ENCODE results near the gene AGMO.

Gene AGMO

DNA sequence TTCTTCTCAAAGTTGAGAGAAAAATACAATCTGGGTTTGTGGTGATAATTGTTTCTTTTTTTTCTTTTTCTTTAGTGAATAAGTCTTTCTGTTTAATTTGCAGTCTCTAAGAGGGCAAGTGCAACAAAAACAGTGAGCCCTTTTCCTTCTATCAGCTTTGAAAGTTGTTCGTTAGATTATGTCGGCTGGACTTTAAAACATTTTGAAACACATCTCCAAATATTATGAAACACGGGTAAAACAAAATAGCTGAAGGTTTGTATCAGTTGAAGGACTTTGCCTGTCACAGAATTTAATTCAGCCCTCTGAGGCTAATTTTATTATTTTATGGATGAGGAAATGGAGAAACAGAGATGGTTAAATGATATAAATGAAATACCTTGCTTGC, 85.3 kb downstream of the AGMO start:
- no peak for DNase-seq (ENCODE audit: low spot score in 2 of 2)
- Mint-ChIP-seq H3K4me3 (no peak overlapping the region), H3K9me3 (peaks cover 6% of the 10 kb centered on the region), H3K27me3 (no peaks in the 10 kb centered on the region), H3K4me1 (no peaks in the 10 kb centered on the region), H3K27ac (no peak overlapping the region), H3K36me3 (no peaks in the 10 kb centered on the region)
- ATAC-seq (ENCODE audit: low read depth) = no peak

DNA sequence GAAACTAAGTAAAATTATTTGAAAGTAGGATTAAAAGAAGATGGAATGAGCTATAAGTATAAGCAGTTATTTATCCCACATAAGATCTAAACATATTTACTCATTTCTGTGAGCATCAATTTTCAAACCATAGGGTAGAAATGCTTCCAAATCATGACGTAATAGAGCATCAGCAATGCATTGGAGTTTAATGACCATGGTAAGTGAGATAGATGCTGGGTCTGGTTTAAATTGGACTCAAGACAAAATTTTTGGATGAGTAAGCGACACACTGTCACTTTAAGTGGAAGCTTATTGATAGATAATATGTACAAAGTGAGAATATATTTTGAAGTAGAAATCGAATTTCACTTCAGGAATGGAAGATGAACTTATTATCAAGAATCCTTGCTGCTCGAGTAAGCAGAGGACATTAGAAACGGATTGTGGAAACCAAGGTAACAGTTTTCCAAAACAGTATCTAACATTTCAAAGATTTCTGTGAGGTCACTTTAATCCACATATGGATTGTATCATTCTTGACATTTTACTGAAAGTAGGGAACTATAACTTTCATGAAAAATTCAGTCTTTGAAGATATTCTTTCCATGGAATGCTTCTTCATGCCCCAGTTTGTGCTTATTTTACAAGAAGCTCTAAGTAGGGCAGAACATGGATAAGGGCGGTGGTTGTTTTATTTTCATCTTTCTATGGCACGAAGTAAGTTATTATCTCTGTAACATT, 85.8 kb downstream of the AGMO start:
- DNase-seq (ENCODE audit: low spot score in 2 of 2) (no peak), ATAC-seq (ENCODE audit: low read depth) (no peak)
- Mint-ChIP-seq H3K27me3 (no peaks in the 10 kb centered on the region), H3K9me3 (peaks cover 6% of the 10 kb centered on the region), H3K36me3 (no peaks in the 10 kb centered on the region), H3K4me1 (no peaks in the 10 kb centered on the region), H3K27ac (no peak overlapping the region), H3K4me3 (no peak overlapping the region)

DNA sequence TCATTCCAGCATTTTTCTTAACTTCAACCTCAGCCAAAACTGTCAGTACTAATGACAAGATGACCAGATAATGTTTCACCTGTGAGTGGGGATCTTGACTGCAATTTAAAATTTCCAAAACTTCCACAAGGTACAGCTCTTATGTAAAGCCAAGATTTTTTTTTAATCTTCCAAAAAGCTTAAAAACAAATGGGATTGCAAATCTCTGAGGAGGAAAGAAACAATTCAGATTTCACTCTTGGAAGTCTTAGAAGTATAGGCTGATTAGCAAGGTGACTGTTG, 90.2 kb downstream of the AGMO start:
- no peak for DNase-seq (ENCODE audit: low spot score in 2 of 2)
- no peak for ATAC-seq (ENCODE audit: low read depth)
- Mint-ChIP-seq H3K4me3 (no peak overlapping the region), H3K27ac (no peak overlapping the region), H3K36me3 (no peaks in the 10 kb centered on the region), H3K4me1 (no peaks in the 10 kb centered on the region), H3K27me3 (no peaks in the 10 kb centered on the region), H3K9me3 (peaks cover 7% of the 10 kb centered on the region)

DNA sequence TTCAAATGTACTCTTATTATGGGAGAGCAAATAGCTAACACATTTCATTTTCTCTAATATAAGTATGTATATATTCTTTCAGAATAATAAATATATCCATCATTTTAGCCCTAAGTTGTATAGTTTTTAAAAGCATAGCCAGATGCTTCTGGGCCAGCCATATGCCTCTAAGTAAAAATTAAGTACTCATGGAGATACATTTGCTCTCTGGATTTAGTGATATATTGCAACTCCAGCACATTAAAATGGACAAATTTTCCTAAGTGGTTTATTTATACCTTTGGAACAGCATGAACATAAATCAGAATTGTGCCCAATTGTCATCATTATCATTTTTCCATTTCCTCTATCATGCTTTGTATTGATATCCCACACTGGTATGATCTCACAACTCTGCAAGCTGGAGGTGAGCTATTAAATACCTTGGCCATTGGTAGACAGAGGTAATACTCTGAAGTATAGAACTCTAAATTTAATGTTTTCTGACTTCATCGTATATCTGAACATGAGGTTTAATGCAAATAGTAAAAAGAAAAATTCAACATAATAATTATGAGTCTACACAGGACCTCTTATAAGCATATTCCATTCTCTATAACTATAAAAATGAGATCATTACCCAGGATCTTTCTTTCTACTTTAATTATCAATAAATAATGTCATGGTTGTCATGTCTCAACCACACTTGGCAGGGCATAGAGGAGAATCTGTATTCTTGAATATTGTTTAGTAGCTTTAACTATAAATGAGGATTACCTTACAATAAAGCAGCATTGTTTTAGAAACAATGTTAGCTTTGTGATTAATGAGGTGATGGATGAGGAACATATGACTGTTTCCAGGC, 90.8 kb downstream of the AGMO start:
- no peaks in the 10 kb centered on the region for H3K27me3 Mint-ChIP-seq
- no peak overlapping the region for H3K27ac Mint-ChIP-seq
- DNase-seq (ENCODE audit: low spot score in 2 of 2) = no peak
- no peaks in the 10 kb centered on the region for H3K36me3 Mint-ChIP-seq
- no peak overlapping the region for H3K4me3 Mint-ChIP-seq
- no peak for ATAC-seq (ENCODE audit: low read depth)
- H3K9me3 Mint-ChIP-seq = peaks cover 7% of the 10 kb centered on the region
- H3K4me1 Mint-ChIP-seq = no peaks in the 10 kb centered on the region

DNA sequence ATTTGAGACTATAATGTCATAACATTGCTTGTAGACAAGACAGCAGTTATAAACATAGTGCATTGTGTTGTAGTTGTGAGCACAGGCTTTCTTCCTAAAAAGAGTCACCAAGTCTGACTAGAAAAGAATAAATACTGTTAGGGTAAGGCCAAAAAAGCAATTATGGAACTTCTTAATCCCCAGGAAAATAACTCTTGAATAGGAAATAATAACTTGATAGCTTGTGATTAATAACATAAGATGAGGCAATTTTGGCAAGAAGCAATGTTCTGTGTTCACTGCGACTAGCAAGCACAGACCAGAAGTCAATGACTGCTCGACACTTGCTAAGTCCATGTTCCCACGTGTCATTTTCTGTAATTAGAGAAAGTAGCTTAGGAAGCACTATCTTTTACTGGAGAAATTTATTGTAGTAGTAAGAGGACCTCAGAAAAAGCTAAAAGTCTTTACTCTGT, 97.1 kb downstream of the AGMO start:
- no peak for ATAC-seq (ENCODE audit: low read depth)
- Mint-ChIP-seq H3K36me3 (no peaks in the 10 kb centered on the region), H3K4me3 (no peak overlapping the region), H3K27me3 (no peaks in the 10 kb centered on the region), H3K27ac (no peak overlapping the region), H3K9me3 (peaks cover 5% of the 10 kb centered on the region), H3K4me1 (no peaks in the 10 kb centered on the region)
- DNase-seq (ENCODE audit: low spot score in 2 of 2) = no peak

DNA sequence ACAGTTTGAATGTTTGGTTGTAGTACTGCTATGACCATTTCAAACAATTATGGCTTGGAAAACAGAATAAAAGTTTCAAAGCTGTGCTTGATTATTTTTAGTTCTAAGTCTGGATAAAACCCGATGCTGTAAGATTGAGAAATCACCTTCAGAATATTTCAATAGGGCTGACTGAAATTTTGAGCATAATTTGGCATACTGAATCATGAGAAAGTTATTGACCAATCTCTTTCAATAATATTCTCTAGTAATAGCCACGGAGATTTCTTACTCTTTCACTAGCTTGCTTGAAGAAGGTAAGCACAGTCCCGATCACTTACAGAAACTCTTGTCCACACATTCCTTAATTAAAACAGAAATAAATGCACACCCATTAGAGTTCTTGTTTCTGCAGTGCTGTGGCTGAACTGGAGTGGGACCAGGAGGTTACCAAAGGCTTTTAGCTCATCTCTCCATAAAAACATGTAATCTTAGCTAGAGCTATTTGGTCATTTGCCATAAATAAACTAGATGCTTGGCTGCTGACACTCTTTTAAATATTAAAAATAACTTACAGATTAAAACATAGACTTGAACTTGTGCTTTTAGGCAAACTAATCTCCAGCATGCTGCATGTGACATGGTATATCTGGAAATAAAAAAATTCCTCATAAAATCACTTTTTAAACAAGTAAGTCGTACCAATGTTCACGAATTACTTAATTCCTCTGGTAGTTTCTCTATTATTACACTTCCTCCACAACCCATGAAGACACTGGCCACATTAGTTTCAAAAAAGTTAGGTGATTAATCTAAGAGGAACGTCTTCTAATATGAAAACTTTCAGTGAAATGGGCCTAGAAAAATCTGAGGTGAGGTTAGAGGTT, 97.8 kb downstream of the AGMO start:
- no peak for DNase-seq (ENCODE audit: low spot score in 2 of 2)
- no peaks in the 10 kb centered on the region for H3K27me3 Mint-ChIP-seq
- peaks cover 3% of the 10 kb centered on the region for H3K9me3 Mint-ChIP-seq
- ATAC-seq (ENCODE audit: low read depth) = no peak
- no peaks in the 10 kb centered on the region for H3K36me3 Mint-ChIP-seq
- H3K4me3 Mint-ChIP-seq = no peak overlapping the region
- no peak overlapping the region for H3K27ac Mint-ChIP-seq
- H3K4me1 Mint-ChIP-seq = no peaks in the 10 kb centered on the region

DNA sequence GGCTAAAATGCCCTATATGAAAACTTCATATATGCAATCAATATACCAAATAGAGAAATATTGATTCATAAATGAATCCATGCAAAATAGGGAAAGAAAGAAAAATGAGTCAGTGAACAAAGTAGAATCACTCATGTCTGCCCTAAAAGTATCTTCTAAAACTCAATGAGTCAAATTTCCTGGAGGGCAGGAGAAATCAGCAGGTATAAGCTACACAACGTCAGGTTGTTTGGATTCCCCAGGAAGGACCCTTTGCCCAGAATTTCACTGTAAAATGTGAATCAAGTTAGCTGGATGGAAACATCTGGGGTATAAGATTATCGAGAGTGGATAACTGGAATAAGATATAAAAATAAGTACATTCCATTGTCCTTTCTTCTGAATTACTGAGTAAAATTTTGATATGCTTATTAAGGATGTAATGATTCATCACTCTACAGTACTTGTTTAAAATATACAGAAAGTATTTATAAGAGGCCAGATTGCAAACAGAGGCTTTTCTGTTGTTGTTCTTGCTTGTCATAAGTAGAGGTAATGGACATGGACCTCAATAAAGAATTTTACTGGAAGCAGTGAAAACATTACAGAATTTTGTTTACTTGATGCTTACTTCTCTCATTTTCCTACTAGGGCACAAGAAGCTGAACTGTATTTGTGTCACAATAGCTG, 99.0 kb downstream of the AGMO start:
- Mint-ChIP-seq H3K27ac (no peak overlapping the region), H3K27me3 (no peaks in the 10 kb centered on the region), H3K4me1 (no peaks in the 10 kb centered on the region), H3K4me3 (no peak overlapping the region), H3K36me3 (no peaks in the 10 kb centered on the region), H3K9me3 (peaks cover under 1% of the 10 kb centered on the region)
- ATAC-seq (ENCODE audit: low read depth) (no peak), DNase-seq (ENCODE audit: low spot score in 2 of 2) (no peak)

DNA sequence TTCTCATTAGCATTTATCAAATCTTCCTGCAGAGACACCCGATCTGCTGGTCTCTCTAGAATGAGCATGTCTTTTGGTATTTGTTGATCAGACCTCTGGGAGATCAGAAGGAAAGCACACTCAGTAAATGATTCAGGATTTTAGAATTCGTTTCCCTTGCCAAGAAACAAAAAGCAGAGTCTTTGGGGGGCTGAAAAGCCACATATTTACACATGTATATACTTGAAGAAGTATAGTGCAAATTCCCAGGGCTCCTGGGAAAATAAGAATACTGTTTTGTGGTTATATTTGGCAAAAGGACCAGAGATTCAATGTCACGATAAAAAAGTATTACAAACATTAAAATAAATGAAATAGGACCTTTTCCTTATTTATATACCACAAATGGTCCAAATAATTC, 100.2 kb downstream of the AGMO start:
- no peaks in the 10 kb centered on the region for H3K9me3 Mint-ChIP-seq
- H3K27me3 Mint-ChIP-seq = no peaks in the 10 kb centered on the region
- no peak overlapping the region for H3K4me3 Mint-ChIP-seq
- H3K36me3 Mint-ChIP-seq = no peaks in the 10 kb centered on the region
- H3K27ac Mint-ChIP-seq = no peak overlapping the region
- ATAC-seq (ENCODE audit: low read depth) (no peak), DNase-seq (ENCODE audit: low spot score in 2 of 2) (no peak)
- no peaks in the 10 kb centered on the region for H3K4me1 Mint-ChIP-seq

DNA sequence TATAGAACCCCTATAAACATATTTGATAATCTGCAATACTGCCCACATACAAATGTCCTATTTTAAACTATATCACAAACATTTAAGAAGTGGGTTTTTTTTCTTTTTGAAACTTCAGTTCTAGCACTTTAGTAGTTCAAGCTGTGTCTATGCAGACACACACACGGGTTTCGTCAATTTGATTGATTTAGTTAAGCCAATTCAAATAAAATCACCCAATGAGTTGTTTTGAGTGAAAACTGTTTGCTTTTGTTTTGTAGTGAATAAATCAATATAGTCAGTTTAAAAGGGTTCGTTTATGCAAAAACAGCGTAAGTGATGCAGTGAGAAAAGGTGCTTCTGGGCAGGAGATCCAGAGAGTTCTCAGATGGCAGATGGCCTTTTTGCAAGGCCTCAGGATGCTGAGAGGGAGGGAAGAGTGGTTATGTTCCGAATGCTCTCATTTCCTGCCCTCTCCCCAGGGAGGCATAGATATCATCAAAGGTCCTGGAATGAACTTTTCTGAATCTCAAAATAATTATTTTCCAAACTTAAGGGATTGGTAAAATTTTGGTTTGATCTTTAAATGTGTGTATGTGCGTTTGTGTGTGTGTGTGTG, 102.7 kb downstream of the AGMO start:
- no peaks in the 10 kb centered on the region for H3K36me3 Mint-ChIP-seq
- DNase-seq (ENCODE audit: low spot score in 2 of 2) = no peak
- H3K4me3 Mint-ChIP-seq = no peak overlapping the region

DNA sequence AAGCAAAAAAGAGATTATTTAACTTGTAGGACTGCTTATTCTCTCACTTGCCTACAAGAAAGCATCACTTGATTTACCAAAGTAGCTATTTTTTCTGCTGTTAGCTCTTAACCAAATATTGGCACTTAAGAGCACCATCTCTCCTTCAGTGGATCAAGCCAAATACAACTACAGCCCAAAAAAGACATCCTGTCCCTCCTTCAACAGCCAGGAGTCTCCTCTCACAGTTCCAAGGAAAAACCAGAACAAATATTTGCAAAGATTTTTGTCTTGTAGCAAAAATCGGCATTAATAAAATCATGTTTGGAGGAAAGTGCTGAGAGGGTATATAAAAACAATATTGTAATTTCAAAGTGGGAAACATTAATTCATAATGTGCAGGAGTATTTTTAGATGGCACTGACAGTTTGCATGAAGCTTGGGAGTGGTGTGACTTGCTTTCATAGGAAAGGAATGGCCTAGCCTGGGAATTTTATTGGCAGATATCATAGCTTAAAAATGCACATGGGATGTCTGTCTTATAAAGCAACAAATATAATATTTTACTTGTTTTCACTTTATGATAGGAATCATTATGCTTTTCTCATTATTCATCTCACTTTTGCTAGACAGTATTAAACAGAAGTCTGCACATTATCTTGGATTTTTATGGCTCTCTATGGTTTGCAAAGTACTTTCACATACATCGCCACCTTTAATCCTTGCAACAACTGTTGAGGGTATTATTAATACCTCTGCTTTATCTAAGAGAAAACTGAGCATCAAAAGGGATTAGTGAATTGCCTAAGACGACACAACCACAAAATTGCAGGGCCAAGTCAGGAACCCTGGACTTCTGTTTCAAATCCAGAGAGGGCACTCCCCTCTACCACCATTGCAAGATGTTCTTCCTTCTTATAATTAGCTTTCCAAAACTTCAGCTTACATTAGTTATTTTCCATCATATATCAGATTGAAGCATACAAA, 103.5 kb downstream of the AGMO start:
- Mint-ChIP-seq H3K27me3 (no peaks in the 10 kb centered on the region), H3K4me3 (no peak overlapping the region), H3K4me1 (no peaks in the 10 kb centered on the region), H3K9me3 (peaks cover under 1% of the 10 kb centered on the region), H3K36me3 (no peaks in the 10 kb centered on the region), H3K27ac (no peak overlapping the region)
- DNase-seq (ENCODE audit: low spot score in 2 of 2) (no peak), ATAC-seq (ENCODE audit: low read depth) (no peak)

More for the DNA sequence above, 102.7 kb downstream of the AGMO start:
- Mint-ChIP-seq H3K9me3 (no peaks in the 10 kb centered on the region), H3K27me3 (no peaks in the 10 kb centered on the region), H3K27ac (no peak overlapping the region), H3K4me1 (no peaks in the 10 kb centered on the region)
- ATAC-seq (ENCODE audit: low read depth) = no peak

DNA sequence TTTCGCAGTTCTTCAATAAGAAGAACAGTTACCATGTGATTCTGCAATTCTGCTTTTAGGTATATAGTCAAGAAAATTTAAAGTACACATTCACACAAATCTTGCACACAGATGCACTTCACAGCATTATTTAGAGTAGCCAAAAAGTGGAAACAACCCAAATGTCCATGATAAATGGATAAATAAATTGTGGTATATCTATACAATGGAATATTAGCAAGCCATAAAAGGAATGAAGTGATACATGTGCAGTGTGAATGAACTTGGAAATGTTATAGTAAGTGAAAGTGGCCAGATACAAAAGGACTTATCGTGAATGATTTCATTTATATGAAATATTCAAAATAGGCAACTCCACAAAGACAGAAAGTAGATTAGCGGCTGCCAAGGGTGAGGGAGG, 109.1 kb downstream of the AGMO start:
- Mint-ChIP-seq H3K36me3 (no peaks in the 10 kb centered on the region), H3K27ac (no peak overlapping the region), H3K4me3 (no peak overlapping the region), H3K4me1 (no peaks in the 10 kb centered on the region), H3K27me3 (no peaks in the 10 kb centered on the region), H3K9me3 (peaks cover 2% of the 10 kb centered on the region)
- DNase-seq (ENCODE audit: low spot score in 2 of 2) = no peak
- ATAC-seq (ENCODE audit: low read depth) = no peak

DNA sequence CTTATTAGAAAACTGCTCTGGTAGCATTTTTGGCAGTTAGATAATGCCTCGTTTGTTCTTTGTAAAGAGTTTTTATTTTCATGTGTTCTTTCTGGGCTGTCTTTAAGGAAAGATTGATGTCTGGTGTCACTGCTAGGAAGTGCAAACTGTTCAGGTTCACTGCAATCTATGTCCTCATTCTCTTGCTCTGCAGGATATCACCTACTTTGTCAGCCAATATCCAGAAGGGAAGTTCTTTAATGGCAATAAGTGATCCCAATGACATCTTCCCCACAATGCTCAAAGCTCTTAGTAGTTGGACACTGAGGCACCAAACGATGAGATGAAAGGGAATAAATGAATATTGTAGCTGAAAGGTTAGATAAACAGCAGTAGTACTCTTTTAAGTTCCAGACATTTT, 115.1 kb downstream of the AGMO start:
- no peak for DNase-seq (ENCODE audit: low spot score in 2 of 2)
- no peaks in the 10 kb centered on the region for H3K27me3 Mint-ChIP-seq
- H3K9me3 Mint-ChIP-seq = peaks cover 1% of the 10 kb centered on the region
- no peak overlapping the region for H3K27ac Mint-ChIP-seq
- no peaks in the 10 kb centered on the region for H3K4me1 Mint-ChIP-seq
- H3K4me3 Mint-ChIP-seq = no peak overlapping the region
- ATAC-seq (ENCODE audit: low read depth) = no peak
- no peaks in the 10 kb centered on the region for H3K36me3 Mint-ChIP-seq

DNA sequence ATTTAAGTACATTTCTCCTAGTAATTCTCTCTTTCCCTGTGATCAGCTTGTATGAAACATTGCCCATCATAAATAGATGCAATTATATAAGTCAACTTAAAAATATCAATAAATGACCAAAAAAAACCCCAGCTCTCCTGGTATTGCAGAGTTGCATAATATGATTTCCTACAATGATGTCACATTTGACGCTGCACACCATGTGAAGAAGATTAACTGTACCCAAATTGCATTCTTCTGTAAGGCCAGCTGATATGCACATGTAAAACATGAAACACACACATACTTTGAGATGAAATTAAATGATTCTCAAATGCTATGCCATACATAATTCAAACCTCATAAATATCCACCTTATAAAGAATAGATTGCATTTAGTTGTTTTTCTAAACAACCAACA, 115.5 kb downstream of the AGMO start:
- no peak for DNase-seq (ENCODE audit: low spot score in 2 of 2)
- H3K9me3 Mint-ChIP-seq = peaks cover 1% of the 10 kb centered on the region

More for the DNA sequence above, 115.5 kb downstream of the AGMO start:
- no peak for ATAC-seq (ENCODE audit: low read depth)
- H3K36me3 Mint-ChIP-seq = no peaks in the 10 kb centered on the region
- H3K4me1 Mint-ChIP-seq = no peaks in the 10 kb centered on the region
- H3K27me3 Mint-ChIP-seq = no peaks in the 10 kb centered on the region
- H3K27ac Mint-ChIP-seq = no peak overlapping the region
- H3K4me3 Mint-ChIP-seq = no peak overlapping the region

Data from memory B cell (primary cell).